HepG2 (cell line): ENCODE measurements around the gene ANKRD37. TPM values are rescaled to one million over a fixed set of nuclear protein-coding genes. Genes with fewer than 3 reads are reported as not detected.

ENCODE experiments used
- ATF7 ChIP-seq, 2 experiments: fragments of 450-650 bp in 1 of 2; sonication (generic) in 1 of 2; formaldehyde crosslinking in 1 of 2; IDR thresholded peaks; 2 replicates each; pipeline versions ENCODE4 v1.4.0 to v1.6.1; 2016 to 2020; ENCODE audit warnings: antibody characterized with exemption in 1 of 2, mild to moderate bottlenecking in 1 of 2, missing genetic modification reagents in 1 of 2
- CENPT ChIP-seq: sonication (generic); formaldehyde crosslinking; IDR thresholded peaks from 2 replicates; pipeline ENCODE4 v1.8.0; 2022; ENCODE audit warnings: low read depth, mild to moderate bottlenecking, moderate library complexity, missing genetic modification reagents
- GZF1 ChIP-seq: sonication (generic); formaldehyde crosslinking; IDR thresholded peaks from 2 replicates; pipeline ENCODE4 v1.5.1; 2020; ENCODE audit warnings: mild to moderate bottlenecking, missing genetic modification reagents
- HMG20B ChIP-seq: conservative IDR thresholded peaks from 2 replicates; pipeline ENCODE4 v1.6.1; 2016; ENCODE audit warnings: missing genetic modification reagents, missing compliant biosample characterization
- NR2F2 ChIP-seq: IDR thresholded peaks from 2 replicates; pipeline ENCODE4 v1.6.1; 2012; ENCODE audit warnings: low read depth, inconsistent platforms, borderline replicate concordance
- RBM22 ChIP-seq: fragments of 200-400 bp; formaldehyde crosslinking; optimal IDR thresholded peaks from 2 replicates; pipeline ENCODE3; 2017; ENCODE audit warnings: mild to moderate bottlenecking, low read length, moderate library complexity
- SMARCC2 ChIP-seq: fragments of 450-650 bp; IDR thresholded peaks from 2 replicates; pipeline ENCODE4 v1.6.1; 2017; ENCODE audit warnings: antibody characterized with exemption, mild to moderate bottlenecking
- SRF ChIP-seq: IDR thresholded peaks from 2 replicates; pipeline ENCODE4 v1.6.1; 2011; ENCODE audit warnings: mild to moderate bottlenecking, low read depth, low read length, moderate library complexity
- YEATS4 ChIP-seq: sonication (generic); formaldehyde crosslinking; IDR thresholded peaks from 2 replicates; pipeline ENCODE4 v1.4.0; 2020; ENCODE audit warnings: missing genetic modification reagents, borderline replicate concordance
- ZKSCAN8 ChIP-seq: IDR thresholded peaks from 2 replicates; pipeline ENCODE4 v1.6.1; 2016; ENCODE audit warnings: borderline replicate concordance, missing genetic modification reagents, missing compliant biosample characterization
- ZNF180 ChIP-seq: sonication (generic); formaldehyde crosslinking; IDR thresholded peaks from 2 replicates; pipeline ENCODE4 v1.4.0; 2020; ENCODE audit warnings: low read depth, missing genetic modification reagents, borderline replicate concordance
- ZNF232 ChIP-seq: sonication (generic); formaldehyde crosslinking; IDR thresholded peaks from 2 replicates; pipeline ENCODE4 v1.4.0; 2020; ENCODE audit warnings: missing genetic modification reagents, borderline replicate concordance
- ZNF234 ChIP-seq: sonication (generic); formaldehyde crosslinking; conservative IDR thresholded peaks from 2 replicates; pipeline ENCODE4 v1.5.1; 2020; ENCODE audit warnings: mild to moderate bottlenecking, missing genetic modification reagents
- ZNF253 ChIP-seq: sonication (generic); formaldehyde crosslinking; IDR thresholded peaks from 2 replicates; pipeline ENCODE4 v1.8.0; 2022; ENCODE audit warnings: mild to moderate bottlenecking, missing genetic modification reagents, borderline replicate concordance
- ZNF282 ChIP-seq: fragments of 450-650 bp; IDR thresholded peaks from 2 replicates; pipeline ENCODE4 v1.6.1; 2018; ENCODE audit not compliant: partially characterized antibody
- ZNF350 ChIP-seq: sonication (generic); formaldehyde crosslinking; IDR thresholded peaks from 2 replicates; pipeline ENCODE4 v1.4.0; 2020; ENCODE audit warnings: mild to moderate bottlenecking, low read depth, missing genetic modification reagents, borderline replicate concordance
- ZNF737 ChIP-seq: sonication (generic); formaldehyde crosslinking; IDR thresholded peaks from 2 replicates; pipeline ENCODE4 v1.5.0; 2020; ENCODE audit warnings: missing genetic modification reagents, mild to moderate bottlenecking, borderline replicate concordance
- ZNF75D ChIP-seq: sonication (generic); formaldehyde crosslinking; IDR thresholded peaks from 2 replicates; pipeline ENCODE4 v1.8.1; 2023; ENCODE audit warnings: missing genetic modification reagents, mild to moderate bottlenecking, borderline replicate concordance
- ZNF775 ChIP-seq: sonication (generic); formaldehyde crosslinking; IDR thresholded peaks from 2 replicates; pipeline ENCODE4 v1.4.0; 2020; ENCODE audit warnings: missing genetic modification reagents, mild to moderate bottlenecking, moderate library complexity, borderline replicate concordance
- ZNF781 ChIP-seq: sonication (generic); formaldehyde crosslinking; IDR thresholded peaks from 2 replicates; pipeline ENCODE4 v1.5.1; 2020; ENCODE audit warnings: borderline replicate concordance, mild to moderate bottlenecking, missing genetic modification reagents; ENCODE audit errors: not compliant biosample characterization
- ZSCAN22 ChIP-seq: sonication (generic); formaldehyde crosslinking; IDR thresholded peaks from 2 replicates; pipeline ENCODE4 v1.4.0; 2020; ENCODE audit warnings: mild to moderate bottlenecking, missing genetic modification reagents
- polyA plus RNA-seq, 8 experiments: library from polyadenylated mRNA; depleted of rRNA in 3 of 8; stranded (reverse) in 7 of 8; unstranded in 1 of 8; fragments of >200 nt; fragmentation: Illumina TruSeq in 4 of 8; extraction: Trizol in 4 of 8; gene quantifications; 2 replicates each; pipeline versions ENCODE4 v1.2.1 to v1.2.3, GENCODE V29; 2011 to 2016; ENCODE audit warnings: low read depth in 4 of 8, missing spikeins in 1 of 8, mixed read lengths in 1 of 8; ENCODE audit not compliant: insufficient read depth in 1 of 8
- total RNA-seq, 5 experiments: library from RNA; depleted of rRNA; stranded (reverse); fragments of >200 nt; fragmentation: Illumina TruSeq; extraction: Trizol; gene quantifications; 2 replicates each; pipeline ENCODE4 v1.2.3, GENCODE V29; 2016; ENCODE audit warnings: low read depth in 1 of 5
- TF ChIP-seq, protein P1 (sequence below): sonication (generic); formaldehyde crosslinking; IDR thresholded peaks from 2 replicates; pipeline ENCODE4 v1.4.0; 2020; ENCODE audit warnings: missing genetic modification reagents
- TF ChIP-seq, protein P2 (sequence below): sonication (generic); formaldehyde crosslinking; IDR thresholded peaks from 2 replicates; pipeline ENCODE4 v1.5.0; 2020; ENCODE audit warnings: mild to moderate bottlenecking, missing genetic modification reagents, moderate library complexity

Gene ANKRD37
- total and polyA plus RNA-seq, 2 of the 13 experiments (the other 11 are each of a cell fraction or from before 2014, with no cell fraction given) = 2.2 to 51.4 TPM

- TF ChIP-seq, protein P1, sequence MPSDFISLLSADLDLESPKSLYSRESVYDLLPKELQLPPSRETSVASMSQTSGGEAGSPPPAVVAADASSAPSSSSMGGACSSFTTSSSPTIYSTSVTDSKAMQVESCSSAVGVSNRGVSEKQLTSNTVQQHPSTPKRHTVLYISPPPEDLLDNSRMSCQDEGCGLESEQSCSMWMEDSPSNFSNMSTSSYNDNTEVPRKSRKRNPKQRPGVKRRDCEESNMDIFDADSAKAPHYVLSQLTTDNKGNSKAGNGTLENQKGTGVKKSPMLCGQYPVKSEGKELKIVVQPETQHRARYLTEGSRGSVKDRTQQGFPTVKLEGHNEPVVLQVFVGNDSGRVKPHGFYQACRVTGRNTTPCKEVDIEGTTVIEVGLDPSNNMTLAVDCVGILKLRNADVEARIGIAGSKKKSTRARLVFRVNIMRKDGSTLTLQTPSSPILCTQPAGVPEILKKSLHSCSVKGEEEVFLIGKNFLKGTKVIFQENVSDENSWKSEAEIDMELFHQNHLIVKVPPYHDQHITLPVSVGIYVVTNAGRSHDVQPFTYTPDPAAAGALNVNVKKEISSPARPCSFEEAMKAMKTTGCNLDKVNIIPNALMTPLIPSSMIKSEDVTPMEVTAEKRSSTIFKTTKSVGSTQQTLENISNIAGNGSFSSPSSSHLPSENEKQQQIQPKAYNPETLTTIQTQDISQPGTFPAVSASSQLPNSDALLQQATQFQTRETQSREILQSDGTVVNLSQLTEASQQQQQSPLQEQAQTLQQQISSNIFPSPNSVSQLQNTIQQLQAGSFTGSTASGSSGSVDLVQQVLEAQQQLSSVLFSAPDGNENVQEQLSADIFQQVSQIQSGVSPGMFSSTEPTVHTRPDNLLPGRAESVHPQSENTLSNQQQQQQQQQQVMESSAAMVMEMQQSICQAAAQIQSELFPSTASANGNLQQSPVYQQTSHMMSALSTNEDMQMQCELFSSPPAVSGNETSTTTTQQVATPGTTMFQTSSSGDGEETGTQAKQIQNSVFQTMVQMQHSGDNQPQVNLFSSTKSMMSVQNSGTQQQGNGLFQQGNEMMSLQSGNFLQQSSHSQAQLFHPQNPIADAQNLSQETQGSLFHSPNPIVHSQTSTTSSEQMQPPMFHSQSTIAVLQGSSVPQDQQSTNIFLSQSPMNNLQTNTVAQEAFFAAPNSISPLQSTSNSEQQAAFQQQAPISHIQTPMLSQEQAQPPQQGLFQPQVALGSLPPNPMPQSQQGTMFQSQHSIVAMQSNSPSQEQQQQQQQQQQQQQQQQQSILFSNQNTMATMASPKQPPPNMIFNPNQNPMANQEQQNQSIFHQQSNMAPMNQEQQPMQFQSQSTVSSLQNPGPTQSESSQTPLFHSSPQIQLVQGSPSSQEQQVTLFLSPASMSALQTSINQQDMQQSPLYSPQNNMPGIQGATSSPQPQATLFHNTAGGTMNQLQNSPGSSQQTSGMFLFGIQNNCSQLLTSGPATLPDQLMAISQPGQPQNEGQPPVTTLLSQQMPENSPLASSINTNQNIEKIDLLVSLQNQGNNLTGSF (CRISPR knock-in tag) = peak; percentile 98
- TF ChIP-seq GZF1 (no peak), CENPT (CRISPR knock-in tag) (peak; percentile 99), ZNF253 (CRISPR knock-in tag) (peak; percentile 99), ZNF282 (no peak), ZNF781 (CRISPR knock-in tag) (no peak), ZNF737 (CRISPR knock-in tag) (peak; percentile 97), YEATS4 (CRISPR knock-in tag) (peak; percentile 99), SMARCC2 (no peak), RBM22 (peak; percentile 81), ATF7 (IDR thresholded peaks at IDR 0.05) (no peak), ATF7 (CRISPR knock-in tag; IDR thresholded peaks at IDR 0.05) (no peak), ZNF232 (CRISPR knock-in tag) (peak; percentile 98), HMG20B (CRISPR knock-in tag) (peak; percentile 64; the same call in 1 of the 2 replicates), ZKSCAN8 (CRISPR knock-in tag) (no peak; the same call in 1 of the 2 replicates), ZNF234 (CRISPR knock-in tag) (peak; percentile 63), SRF (no peak), ZNF180 (CRISPR knock-in tag) (peak; percentile 90; the same call in 1 of the 2 replicates), ZSCAN22 (CRISPR knock-in tag) (no peak), NR2F2 (no peak), ZNF75D (CRISPR knock-in tag) (peak; percentile 91; the same call in 1 of the 2 replicates), ZNF775 (CRISPR knock-in tag) (peak; percentile 88), ZNF350 (CRISPR knock-in tag) (peak; percentile 79)
- TF ChIP-seq, protein P2, sequence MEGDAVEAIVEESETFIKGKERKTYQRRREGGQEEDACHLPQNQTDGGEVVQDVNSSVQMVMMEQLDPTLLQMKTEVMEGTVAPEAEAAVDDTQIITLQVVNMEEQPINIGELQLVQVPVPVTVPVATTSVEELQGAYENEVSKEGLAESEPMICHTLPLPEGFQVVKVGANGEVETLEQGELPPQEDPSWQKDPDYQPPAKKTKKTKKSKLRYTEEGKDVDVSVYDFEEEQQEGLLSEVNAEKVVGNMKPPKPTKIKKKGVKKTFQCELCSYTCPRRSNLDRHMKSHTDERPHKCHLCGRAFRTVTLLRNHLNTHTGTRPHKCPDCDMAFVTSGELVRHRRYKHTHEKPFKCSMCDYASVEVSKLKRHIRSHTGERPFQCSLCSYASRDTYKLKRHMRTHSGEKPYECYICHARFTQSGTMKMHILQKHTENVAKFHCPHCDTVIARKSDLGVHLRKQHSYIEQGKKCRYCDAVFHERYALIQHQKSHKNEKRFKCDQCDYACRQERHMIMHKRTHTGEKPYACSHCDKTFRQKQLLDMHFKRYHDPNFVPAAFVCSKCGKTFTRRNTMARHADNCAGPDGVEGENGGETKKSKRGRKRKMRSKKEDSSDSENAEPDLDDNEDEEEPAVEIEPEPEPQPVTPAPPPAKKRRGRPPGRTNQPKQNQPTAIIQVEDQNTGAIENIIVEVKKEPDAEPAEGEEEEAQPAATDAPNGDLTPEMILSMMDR (CRISPR knock-in tag) = no peak
These were observed 501 bp upstream of the ANKRD37 start (continued) for GRCh38 chr4:185395956-185396723.
